ENCODE data around the gene SRSF9.

The SRSF9 gene

GRCh38 chr12:120468821-120469449 lies 613 bp downstream of the SRSF9 start:
- no peak for TF ChIP-seq CTCF (IDR thresholded peaks at IDR 0.05; ENCODE audit: poor library complexity, severe bottlenecking)
- Histone ChIP-seq H3K27me3 (ENCODE audit: insufficient read depth, poor library complexity, severe bottlenecking) (no peaks in the 10 kb centered on the region), H3K36me3 (ENCODE audit: low read depth) (peaks cover 38% of the 10 kb centered on the region), H3K9me3 (ENCODE audit: severe bottlenecking) (no peaks in the 10 kb centered on the region), H3K4me1 (ENCODE audit: insufficient read depth, poor library complexity, severe bottlenecking) (peaks cover 12% of the 10 kb centered on the region), H3K27ac (ENCODE audit: poor library complexity, severe bottlenecking) (peak overlapping the region; percentile 88), H3K4me3 (ENCODE audit: severe bottlenecking) (peak overlapping the region; percentile 99)
- DNase-seq (ENCODE audit: low spot score) (no peak), ATAC-seq (ENCODE audit: low read depth) (peak; percentile 4; the same call in 2 of the 3 replicates)

- no peaks in the 10 kb centered on the region for H3K9me3 ChIP-seq (ENCODE audit: severe bottlenecking)
- peaks cover 8% of the 10 kb centered on the region for H3K4me1 ChIP-seq (ENCODE audit: insufficient read depth, poor library complexity, severe bottlenecking)
- peak overlapping the region; percentile 99 for H3K4me3 ChIP-seq (ENCODE audit: severe bottlenecking)
- H3K36me3 ChIP-seq (ENCODE audit: low read depth) = peaks cover 43% of the 10 kb centered on the region
- no peak for TF ChIP-seq CTCF (IDR thresholded peaks at IDR 0.05; ENCODE audit: poor library complexity, severe bottlenecking)
- DNase-seq (ENCODE audit: low spot score) (no peak), ATAC-seq (ENCODE audit: low read depth) (peak; percentile 43)
- H3K27me3 ChIP-seq (ENCODE audit: insufficient read depth, poor library complexity, severe bottlenecking) = no peaks in the 10 kb centered on the region
- peak overlapping the region; percentile 88 for H3K27ac ChIP-seq (ENCODE audit: poor library complexity, severe bottlenecking)
These were observed 1.2 kb downstream of the SRSF9 start for GRCh38 chr12:120468325-120468820.

GRCh38 chr12:120467439-120467838 lies 2.1 kb downstream of the SRSF9 start:
- no peak for TF ChIP-seq CTCF (IDR thresholded peaks at IDR 0.05; ENCODE audit: poor library complexity, severe bottlenecking)
- H3K4me3 ChIP-seq (ENCODE audit: severe bottlenecking) = no peak overlapping the region
- H3K4me1 ChIP-seq (ENCODE audit: insufficient read depth, poor library complexity, severe bottlenecking) = peaks cover 8% of the 10 kb centered on the region
- H3K27me3 ChIP-seq (ENCODE audit: insufficient read depth, poor library complexity, severe bottlenecking) = no peaks in the 10 kb centered on the region
- H3K36me3 ChIP-seq (ENCODE audit: low read depth) = peaks cover 53% of the 10 kb centered on the region
- no peaks in the 10 kb centered on the region for H3K9me3 ChIP-seq (ENCODE audit: severe bottlenecking)
- no peak overlapping the region for H3K27ac ChIP-seq (ENCODE audit: poor library complexity, severe bottlenecking)
- DNase-seq (ENCODE audit: low spot score) = no peak
- ATAC-seq (ENCODE audit: low read depth) = no peak

GRCh38 chr12:120466560-120467315 lies 2.8 kb downstream of the SRSF9 start:
- peak; percentile 73 for TF ChIP-seq CTCF (IDR thresholded peaks at IDR 0.05; ENCODE audit: poor library complexity, severe bottlenecking)
- no peak overlapping the region for H3K27ac ChIP-seq (ENCODE audit: poor library complexity, severe bottlenecking)
- H3K4me1 ChIP-seq (ENCODE audit: insufficient read depth, poor library complexity, severe bottlenecking) = peaks cover 8% of the 10 kb centered on the region
- DNase-seq (ENCODE audit: low spot score) = no peak
- ATAC-seq (ENCODE audit: low read depth) = no peak
- no peaks in the 10 kb centered on the region for H3K9me3 ChIP-seq (ENCODE audit: severe bottlenecking)
- H3K27me3 ChIP-seq (ENCODE audit: insufficient read depth, poor library complexity, severe bottlenecking) = no peaks in the 10 kb centered on the region
- H3K36me3 ChIP-seq (ENCODE audit: low read depth) = peaks cover 60% of the 10 kb centered on the region
- no peak overlapping the region for H3K4me3 ChIP-seq (ENCODE audit: severe bottlenecking)
